Upper lobe of left lung (tissue), 4 donors: Measurements from ENCODE around the gene ITLN1.

ENCODE experiments used
- CTCF ChIP-seq, 6 experiments: fragments of 450-650 bp in 4 of 6; fragments of 200-600 bp in 2 of 6; sonication (generic) in 2 of 6; IDR thresholded peaks; one replicate each; pipeline ENCODE4 v1.5.1; 2016 to 2019; ENCODE audit warnings: antibody characterized with exemption in 6 of 6
- EP300 ChIP-seq, 4 donors: sonication (generic); formaldehyde crosslinking; IDR thresholded peaks; one replicate each; pipeline ENCODE4 v1.5.1; 2017; ENCODE audit warnings: antibody characterized with exemption in 4 of 4, control low read depth in 2 of 4
- POLR2A ChIP-seq, 4 donors: fragments of 450-650 bp; IDR thresholded peaks; one replicate each; pipeline ENCODE4 v1.5.1; 2016 to 2017; ENCODE audit warnings: antibody characterized with exemption in 4 of 4, mild to moderate bottlenecking in 2 of 4
- POLR2AphosphoS5 ChIP-seq, 2 donors: sonication (generic); formaldehyde crosslinking; IDR thresholded peaks; one replicate each; pipeline ENCODE4 v1.5.1; 2017; ENCODE audit warnings: antibody characterized with exemption in 2 of 2

GRCh38 chr1:160846281-160846680 is 38.7 kb downstream of the ITLN1 start:
- TF ChIP-seq CTCF (IDR thresholded peaks at IDR 0.05) (no peak), POLR2A (IDR thresholded peaks at IDR 0.05) (no peak), POLR2AphosphoS5 (IDR thresholded peaks at IDR 0.05) (no peak), EP300 (IDR thresholded peaks at IDR 0.05) (no peak)
